HG02885 (cell line): ENCODE results near the gene LENEP.
A peak's percentile ranks its signal among the peaks of the same experiment; 100 is the strongest.

Experiments used
- ATAC-seq: cut with Tn5 transposase; IDR thresholded peaks from one replicate; pipeline ENCODE4 v1.9.1; 2021; ENCODE audit warnings: mild to moderate bottlenecking; ENCODE audit not compliant: unreplicated experiment, poor library complexity

Gene LENEP

DNA sequence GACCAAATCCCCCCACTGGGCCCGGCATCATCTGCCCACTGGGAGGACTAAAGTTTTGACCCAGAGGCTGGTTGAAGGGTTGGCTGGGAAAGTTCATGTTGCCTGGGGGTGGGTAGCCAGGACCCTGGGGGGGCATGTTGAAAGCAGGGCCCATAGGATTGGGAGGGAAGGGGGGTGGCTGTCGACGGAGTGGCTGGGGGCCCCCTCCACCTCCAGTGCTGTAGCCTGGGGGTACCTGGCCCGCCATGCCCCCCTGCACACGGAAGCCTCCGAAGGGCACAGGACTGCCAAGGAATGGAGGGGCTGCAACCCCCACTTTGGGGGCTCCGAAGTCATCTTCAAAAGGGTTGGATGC lies 34.0 kb upstream of the LENEP start:
- ATAC-seq: no peak

DNA sequence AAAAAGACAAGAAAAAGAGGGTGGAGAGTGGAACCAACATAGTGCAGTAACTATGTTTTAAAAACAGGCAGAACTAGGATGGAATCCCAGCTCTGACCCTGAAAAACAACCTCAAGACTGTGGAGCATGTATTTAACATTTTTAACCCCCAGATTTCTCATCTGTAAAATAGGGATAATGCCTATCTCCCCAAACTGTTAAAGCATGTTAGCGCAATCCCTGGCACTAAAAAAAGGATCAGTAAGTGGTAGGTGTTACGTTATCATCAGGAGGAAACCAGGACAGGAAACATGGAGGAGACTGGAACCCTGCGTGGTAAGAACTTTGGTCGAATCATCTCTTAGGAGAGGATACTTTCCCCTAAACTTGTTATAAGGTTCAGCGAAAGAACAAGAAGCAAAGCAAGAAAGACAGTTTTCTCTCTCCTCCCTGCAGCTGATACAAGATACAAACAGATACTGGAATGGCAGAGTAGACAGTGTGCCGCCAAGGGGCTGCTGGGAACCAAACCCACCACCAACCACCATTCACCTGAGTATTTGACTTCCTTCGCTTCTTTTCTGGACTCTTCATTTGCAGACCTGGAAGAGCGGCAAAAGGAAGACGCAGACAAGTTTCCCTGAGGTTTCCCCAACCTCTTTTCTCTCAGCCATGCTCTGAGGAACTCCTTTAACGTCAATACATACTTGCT lies 32.8 kb upstream of the LENEP start:
- no peak for ATAC-seq

DNA sequence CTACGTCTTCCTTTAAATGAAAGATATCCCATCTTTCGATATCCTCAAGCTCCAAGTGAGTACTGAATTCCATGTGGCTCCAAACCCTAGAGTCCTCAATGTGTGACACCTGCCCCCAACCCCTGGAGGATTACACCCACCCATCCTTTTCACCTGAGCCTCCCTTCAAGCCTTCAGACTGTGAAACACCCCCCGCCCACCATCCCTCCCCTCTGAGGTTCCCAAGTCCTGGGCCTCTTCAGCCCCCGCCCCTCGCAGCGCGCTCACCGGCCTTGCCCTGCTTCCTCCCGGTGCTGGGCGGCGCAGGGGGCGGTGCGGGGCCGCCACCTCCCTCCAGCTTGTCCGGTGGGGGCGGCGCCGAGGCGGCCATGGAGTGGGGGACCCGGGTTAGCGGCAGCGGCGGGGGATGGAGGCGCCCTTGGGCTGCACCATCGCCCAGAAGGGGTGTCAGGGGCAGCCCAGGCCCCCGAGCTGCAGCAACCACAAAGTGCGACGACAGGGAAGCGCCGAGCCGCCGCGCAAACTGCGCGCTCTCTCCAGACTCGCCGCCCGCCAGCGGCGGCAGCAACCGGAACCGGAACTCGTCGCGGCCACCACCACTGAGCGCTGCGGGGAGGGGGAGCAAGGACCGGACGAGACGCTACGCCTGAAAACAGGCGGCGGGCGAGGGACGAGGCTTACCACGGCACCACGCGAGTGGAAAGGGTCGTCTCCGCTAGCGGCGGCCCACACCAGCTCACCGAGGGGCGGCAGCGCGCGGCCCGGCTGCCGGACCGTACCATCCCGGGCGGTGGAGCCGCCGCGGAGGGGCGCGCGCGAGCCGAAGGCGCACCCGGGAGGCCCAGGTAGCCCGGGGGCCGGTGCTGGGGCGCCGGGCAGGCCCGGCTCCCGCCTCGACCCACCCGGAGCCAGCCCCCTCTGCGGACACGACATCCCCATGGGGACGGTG lies 31.9 kb upstream of the LENEP start, which contains the start of gene PYGO2:
PYGO2 (minus strand) TSS at position 576 of the 949 bp plus-strand sequence; CDS start at position 370, 206 bp downstream.
- peak; percentile 70 for ATAC-seq

DNA sequence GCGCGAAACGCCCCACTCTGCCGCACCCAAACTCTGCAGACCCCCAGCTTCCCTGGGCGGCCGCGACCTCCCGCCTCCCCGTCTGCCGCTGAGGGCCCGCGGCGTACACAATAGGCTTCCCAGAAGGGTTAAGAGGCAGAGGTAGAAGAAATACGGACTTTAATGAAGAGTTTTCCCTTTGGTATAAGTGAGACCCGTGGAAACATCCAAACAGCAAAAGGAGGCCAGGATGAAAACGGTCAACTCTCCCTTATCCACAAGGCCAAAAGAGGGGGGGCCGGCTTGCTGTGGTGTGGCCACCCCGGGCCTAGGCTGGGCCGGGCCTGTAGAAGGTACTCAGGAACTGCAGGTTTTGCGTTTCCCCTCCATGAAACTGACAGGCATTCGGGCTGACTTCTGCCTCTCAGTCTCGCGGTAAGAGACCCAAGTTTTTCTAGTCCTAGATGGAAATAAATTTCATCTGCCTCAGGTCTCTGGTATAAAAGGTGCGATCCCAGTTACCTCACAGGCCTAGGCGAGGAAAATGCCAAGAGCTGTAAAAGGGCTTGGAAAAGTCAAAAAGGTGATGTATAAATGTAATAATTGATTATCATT lies 31.1 kb upstream of the LENEP start:
- ATAC-seq: peak; percentile 18

DNA sequence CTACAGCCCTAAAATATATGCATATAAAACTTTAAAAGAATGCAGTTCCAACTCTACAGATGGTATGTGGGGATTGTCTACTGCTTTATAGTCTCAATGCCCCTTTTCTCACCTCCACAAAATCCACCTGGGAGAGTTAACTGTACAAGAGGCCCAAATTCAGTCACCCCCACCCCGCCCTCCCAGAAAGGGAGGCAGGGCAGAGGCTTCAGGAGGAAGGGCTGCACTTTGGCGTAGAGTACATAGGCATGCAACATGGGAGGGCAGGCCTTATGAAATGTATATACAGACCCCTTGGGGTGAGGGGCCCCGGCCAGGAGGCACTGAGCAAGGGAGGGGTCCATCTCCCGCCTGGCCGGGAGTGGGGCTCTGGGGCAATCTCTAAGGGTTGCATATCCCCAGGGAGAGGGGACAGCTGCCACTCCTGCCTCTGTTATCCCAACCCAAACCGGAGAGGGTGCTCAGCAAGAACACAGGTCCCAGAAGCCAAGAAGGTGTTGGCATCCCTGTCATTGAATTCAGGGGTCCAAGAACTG lies 30.5 kb upstream of the LENEP start:
- ATAC-seq: no peak

DNA sequence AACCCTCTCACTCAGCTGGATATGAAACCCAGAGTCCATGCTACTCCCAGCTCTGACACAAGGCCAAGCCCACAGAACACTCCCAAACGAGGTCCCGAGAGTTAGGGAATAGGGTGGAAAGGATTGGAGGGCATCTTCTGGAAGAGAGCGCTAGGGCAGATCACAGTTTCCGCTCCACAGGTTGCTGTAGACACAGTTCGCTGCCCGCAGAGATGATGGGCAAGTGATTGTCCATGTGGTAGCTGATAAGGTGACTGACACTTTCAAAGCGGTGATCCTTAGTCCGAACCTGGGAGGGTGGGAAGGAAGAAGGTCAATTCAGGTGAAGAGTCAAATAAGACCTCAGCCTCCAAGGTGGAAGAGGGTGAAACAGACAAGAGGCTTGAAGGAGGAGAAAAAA lies 29.7 kb upstream of the LENEP start:
- ATAC-seq: no peak

DNA sequence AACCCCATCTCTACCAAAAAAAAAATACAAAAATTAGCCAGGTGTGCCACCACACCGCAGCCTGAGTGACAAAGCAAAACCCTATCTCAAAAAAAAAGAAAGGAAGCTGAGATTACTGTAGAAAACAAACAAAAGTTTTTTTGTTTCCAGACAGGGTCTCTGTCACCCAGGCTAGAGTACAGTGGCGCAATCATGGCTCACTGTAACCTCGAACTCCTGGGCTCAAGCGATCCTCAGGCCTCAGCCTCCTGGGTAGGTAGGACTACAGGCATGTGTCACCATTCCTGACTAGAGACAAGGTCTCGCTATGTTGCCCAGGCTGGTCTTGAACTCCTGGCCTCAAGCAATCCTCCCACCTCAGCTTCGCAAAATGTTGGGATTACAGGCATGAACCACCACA lies 29.0 kb upstream of the LENEP start:
- ATAC-seq: no peak

DNA sequence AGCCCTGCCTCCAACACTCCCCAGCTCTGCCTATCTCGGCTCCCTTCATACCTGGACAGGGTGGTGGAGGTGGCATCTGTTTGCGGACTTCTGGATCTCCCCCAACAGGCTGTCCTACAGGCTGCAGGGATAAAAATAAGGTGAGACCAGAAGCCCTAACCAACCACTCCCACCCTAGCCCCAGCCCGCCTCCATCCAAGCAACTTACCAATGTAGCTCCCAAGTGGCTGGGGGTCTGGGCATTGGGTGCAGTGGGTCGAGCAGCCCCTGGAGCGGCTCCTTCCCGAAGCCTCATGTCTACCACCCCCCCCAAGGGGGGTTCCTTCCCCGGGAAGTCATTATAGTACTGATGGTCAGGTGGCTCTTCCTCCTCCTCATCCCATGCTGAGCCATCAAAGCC lies 27.3 kb upstream of the LENEP start:
- ATAC-seq: no peak

DNA sequence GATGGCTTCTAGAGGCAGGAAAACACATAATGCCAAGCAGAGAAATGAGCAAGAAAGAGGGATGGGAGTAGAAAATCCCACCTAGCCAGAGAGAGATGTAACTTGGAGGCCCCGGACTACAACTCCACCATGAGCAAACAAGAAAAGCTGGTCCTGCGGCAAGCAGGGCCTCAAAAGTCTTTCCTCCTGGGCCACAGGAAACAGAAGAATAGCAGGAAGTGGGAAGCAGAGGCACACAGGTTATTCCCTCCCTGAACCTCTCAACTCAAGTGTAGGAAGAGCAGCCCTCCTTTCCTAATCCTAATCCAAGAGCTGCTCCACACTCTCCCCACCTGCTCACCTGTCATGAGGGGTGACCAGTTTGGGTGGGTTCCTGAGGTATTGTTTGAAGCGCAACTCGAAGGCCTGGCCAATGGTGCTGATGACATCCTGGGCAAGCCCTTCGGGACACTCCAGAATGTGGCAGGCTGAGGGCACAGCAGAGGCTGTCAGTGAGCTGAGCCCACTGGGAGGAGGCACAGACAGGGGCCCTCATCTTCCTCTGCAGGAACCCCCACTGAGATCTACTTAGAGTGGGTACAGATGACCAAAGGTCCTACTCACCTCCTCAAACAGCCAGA lies 25.9 kb upstream of the LENEP start:
- no peak for ATAC-seq

DNA sequence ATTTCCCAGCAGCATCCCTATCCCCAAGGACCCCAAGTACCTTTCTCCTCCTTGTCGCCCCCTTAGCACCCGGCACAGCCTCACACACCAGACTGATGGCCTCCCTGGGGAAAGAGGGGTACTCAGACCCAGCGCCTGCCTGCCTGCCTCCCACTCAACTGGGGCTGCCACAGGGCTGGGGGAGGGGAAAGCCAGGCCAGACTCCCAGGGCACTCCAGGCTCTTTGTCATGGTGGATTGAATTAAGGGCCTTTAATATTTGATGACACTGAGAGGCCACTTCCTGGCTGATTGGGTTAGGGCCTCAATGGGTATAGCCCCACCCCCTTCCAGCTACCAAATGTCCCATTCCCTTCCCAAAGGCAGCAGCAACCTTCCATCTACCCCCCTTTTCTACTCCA lies 24.7 kb upstream of the LENEP start:
- no peak for ATAC-seq

DNA sequence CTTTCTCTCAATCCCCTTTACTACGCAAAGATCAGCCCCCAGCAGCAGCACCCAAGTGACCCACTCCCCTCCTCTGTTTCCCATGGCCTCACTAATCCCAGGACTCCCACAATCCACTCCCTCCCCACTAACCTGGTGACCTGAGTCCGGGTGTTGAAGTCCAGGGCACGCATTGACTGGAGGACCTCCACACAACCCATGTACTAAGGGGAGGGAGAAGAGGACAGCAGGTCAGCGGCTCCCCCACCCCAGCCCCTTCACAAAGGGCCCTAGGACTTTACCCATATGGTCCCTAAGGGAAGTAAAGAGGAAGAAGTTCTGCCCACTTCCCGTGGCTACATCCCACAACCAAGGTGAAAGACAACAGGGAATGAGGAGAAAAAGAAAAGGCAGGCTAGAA lies 24.1 kb upstream of the LENEP start:
- ATAC-seq: no peak

DNA sequence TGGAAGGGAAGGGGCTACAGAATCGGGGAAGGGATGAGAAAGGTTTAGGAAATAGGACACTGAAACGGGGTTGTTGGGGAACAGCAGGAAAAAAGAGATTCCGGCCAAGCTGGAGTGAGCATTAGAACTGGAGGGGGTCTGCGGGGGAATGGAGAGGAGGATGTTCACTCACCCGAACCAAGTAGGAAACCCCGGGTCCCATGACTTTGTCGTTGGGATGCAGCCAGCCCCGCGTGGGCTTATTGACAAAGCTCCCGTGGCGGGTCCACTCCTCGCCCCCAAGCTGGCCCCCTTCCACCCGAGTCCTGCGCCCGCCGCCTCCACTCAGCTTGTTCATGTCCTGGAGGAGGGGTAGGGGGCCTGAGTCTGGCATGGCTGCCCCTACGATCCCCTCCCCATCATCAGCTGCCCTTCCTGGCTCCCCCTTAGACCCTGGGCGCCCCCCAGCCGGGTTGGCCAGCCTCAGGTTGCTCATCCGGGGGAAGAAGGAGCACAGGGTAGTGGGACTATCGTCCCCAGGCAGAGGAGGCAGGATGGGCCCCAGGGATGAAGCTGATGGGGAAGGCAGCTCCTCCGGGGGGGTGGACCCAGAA lies 23.4 kb upstream of the LENEP start:
- ATAC-seq: no peak

DNA sequence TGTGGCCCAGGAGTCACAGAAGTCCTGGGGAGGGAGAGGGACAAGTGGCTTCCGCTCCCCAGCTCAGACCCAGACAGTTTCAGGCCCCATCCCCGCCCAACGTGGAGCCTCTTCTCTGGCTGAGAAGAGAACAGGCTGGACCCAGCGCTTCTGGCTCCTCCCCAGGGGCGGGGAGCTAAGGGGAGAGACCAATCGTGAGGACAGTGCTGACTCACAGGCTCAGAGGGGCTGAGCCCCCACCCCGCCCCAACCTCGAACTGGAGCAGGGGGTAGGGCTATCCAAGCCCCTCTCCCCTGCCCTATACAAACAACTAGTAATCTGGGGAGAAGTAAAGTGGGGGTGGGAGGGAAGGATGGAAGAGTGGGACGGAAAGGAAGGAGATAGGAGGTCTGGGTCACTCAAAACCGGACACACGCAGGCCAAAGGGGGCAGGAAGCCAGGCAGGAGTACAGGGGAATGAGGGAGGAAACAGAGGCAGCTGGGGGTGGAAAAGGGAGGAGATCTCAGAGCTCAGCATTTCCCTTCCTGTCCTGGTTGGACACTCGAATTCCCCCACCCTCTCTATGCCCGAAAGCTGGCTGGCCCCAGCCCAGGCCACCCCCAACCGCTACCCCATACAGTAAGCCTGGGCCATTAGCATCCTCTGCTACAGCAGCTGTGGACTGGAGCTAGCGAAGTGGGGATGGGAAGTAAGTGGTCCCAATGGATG lies 22.6 kb upstream of the LENEP start, which contains the start of gene SHC1:
SHC1 (minus strand) TSS at position 117 of the 710 bp plus-strand sequence. CDS start 221 bp downstream, outside the sequence.
- ATAC-seq: no peak

DNA sequence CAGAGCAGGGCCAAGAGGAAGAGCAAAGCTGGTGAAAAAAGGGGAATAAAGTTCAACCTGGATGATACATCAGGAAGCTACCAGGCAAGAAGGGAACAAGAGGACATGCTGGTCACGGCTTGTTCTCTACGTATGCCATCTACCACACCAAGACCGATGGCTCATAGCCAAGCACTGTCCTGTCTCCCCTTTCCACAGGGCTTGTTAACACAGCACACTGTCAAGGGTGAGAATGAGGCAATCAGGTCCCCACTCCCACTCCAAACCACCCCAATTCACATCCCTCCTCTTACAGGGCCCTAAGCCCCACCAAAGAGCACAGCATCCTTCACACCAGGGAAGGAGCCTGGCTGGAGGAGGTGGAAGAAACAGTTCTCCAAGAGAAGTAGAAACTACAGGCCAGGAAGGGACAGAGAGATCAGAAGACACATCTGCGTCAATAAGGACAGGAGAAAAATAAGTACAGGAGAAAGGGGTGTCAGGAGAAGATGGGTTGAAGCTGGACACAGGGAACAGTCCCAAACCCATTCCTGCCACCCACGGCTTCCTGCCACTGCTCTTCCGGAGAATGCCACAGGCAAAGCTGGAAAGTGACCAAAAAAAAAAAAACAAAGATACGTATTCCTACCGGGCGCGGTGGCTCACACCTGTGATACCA lies 21.9 kb upstream of the LENEP start:
- ATAC-seq: no peak

DNA sequence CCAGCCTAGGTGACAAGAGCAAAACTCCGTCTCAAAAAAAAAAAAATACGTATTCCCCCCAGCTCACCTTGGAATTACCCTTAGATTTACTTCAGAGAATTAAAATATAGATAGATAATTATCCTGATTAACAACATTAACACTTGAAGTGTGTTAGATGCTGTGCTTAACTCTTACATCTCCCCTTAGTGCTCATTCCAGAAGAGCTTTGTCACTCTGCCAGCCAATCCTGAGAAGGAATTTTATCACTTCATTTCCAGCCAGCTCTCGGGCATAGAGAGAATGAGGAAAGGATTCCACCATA lies 21.2 kb upstream of the LENEP start:
- no peak for ATAC-seq

DNA sequence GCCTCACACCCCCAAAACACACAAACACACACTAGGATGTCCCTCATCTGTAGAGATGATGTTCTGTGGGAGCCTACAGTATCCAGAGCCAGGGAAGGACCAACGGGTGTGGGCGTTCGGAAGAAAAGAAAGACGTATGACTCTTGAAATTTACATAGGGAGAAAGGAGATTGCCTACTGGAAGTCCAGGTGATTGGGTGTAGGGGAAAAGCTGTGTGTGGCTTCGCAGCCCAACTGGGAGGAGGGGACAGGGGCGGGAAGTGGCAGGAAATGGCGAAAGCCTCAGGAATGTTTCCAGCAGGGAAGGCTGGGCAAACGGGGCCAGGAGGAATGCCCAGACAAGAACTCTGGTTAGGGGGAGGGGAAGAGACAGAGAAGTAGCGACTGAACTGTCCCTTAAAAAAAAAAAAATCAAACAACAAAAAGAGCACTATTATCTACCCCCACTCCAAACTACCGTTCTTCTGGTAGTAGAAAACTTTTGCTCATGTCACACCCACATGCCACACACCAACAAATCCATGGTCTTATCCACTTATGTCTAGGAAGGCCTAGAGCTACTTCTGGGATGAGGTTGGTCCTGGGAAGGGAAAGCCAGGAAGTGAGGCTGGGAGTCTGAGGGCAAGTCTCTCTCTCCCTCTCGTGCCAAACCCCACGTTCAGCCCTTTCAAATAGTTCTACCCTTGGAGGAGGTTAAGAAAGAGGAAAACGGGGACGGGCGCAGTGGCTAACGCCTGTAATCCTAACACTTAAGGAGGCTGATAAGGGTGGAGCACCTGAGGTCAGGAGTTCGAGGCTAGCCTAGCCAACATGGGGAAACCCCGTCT lies 20.7 kb upstream of the LENEP start:
- no peak for ATAC-seq

DNA sequence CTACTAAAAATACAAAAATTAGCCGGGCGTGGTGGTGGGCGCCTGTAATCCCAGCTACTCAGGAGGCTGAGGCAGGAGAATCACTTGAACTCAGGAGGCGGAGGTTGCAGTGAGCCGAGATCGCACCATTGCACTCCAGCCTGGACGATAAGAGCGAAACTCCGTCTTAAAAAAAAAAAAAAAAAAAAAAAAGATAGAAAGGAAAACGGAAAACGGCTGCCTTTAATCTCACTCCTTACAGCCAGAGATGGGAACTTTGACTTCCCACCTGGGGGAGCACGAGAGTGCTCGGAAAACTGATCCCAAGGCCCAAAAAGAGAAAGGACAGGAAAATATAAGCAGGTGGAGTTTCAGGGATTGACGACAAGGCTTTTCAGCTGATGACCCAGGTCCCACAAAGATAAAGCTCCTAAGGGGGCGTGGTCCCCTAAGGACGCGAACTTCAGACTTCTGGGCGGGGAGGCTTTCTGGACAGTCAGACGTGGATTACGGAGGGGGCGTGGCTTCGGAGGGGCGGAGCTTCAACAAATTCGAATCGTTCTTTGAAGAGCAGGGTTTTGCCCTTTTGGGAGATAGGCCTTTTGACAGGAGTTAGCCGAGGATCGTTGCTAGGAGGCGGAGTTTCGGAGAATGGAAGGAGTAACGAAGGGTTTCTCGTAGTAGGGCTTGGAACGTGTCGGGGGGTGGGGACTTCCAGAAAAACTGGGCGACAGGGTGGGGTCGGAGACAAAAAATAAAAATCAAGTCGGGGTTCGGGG lies 19.9 kb upstream of the LENEP start:
- ATAC-seq: peak; percentile 15
